ENCODE data around the gene EREG. TPM values are rescaled to one million over a fixed set of nuclear protein-coding genes. Genes with fewer than 3 reads are reported as not detected.

Gene EREG
- total and polyA plus RNA-seq, 2 of the 8 experiments (the other 6 are each of a cell fraction or from before 2014, with no cell fraction given): not detected

DNA sequence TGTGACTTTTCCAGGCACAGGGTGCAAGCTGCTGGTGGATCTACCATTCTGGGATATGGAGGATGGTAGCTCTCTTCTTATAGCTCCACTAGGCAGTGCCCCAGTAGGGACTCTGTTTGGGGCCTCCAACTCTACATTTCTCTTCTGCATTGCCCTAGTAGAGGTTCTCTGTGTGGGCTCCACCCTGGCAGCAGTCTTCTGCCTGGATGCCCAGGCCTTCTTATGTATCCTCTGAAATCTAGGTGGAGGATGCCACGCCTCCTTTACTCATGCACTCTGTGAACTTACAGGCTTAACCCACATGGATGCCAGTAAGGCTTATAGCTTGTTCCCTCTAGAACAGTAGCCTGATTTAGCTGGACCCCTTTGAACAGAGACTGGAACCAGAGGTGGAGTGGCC is 20.9 kb upstream of the EREG start:
- H3K9ac ChIP-seq (replicated peaks in 1 of 4; ENCODE audit: extremely low read depth in 1 of 4, low read depth in 3 of 4, low read length in 3 of 4): no peak overlapping the region
- ChIA-PET POLR2A (ENCODE audit: partially characterized antibody) (no interaction called here), CTCF (ENCODE audit: partially characterized antibody) (interaction anchor here (1.4 kb wide), 2 partner anchors 10 to 187 kb away, joined by 5 read pairs; no protein-coding TSS in a partner anchor)
- H3K79me2 ChIP-seq (ENCODE audit: control insufficient read depth in 1 of 2, insufficient read depth in 2 of 2, low read length in 2 of 2): no peaks in the 10 kb centered on the region
- H3K4me1 ChIP-seq (replicated peaks in 1 of 4; ENCODE audit: control insufficient read depth in 3 of 4, insufficient read depth in 4 of 4, low read length in 3 of 4): no peaks in the 10 kb centered on the region
- H3K9me3 ChIP-seq (ENCODE audit: insufficient read depth in 2 of 2, low read depth in 1 of 2, low read length in 1 of 2): peaks cover 24% of the 10 kb centered on the region in 2 experiments
- H2BK20ac ChIP-seq (ENCODE audit: low read length): no peak overlapping the region
- no peak overlapping the region for H3K27ac ChIP-seq (ENCODE audit: low read depth, low read length)
- no peak overlapping the region for H3K56ac ChIP-seq (replicated peaks; ENCODE audit: insufficient read length, low read depth, low read length)
- no peak overlapping the region for H3K4ac ChIP-seq (replicated peaks; ENCODE audit: insufficient read length, low read depth, low read length)
- H4K20me1 ChIP-seq (replicated peaks in 1 of 2; ENCODE audit: control insufficient read depth in 1 of 2, insufficient read depth in 2 of 2, low read length in 2 of 2): no peaks in the 10 kb centered on the region
- no peak overlapping the region for H4K8ac ChIP-seq (ENCODE audit: extremely low read depth, insufficient read depth, low read length)
- no peak overlapping the region for H3K23ac ChIP-seq (ENCODE audit: insufficient read length)
- no peaks in the 10 kb centered on the region for H3K23me2 ChIP-seq (ENCODE audit: low read depth, low read length)
- no peaks in the 10 kb centered on the region for H3K79me1 ChIP-seq (ENCODE audit: low read depth, low read length)
- no peaks in the 10 kb centered on the region for H3K27me3 ChIP-seq (replicated peaks in 1 of 4; ENCODE audit: control insufficient read depth in 3 of 4, extremely low read depth in 1 of 4, insufficient read depth in 3 of 4, low read length in 3 of 4)
- no peak overlapping the region for H4K91ac ChIP-seq (replicated peaks; ENCODE audit: insufficient read length, low read length)
- H3K36me3 ChIP-seq (ENCODE audit: control insufficient read depth in 2 of 4, insufficient read depth in 4 of 4, low read length in 3 of 4): peaks cover 0 to 3% (median 1%) of the 10 kb centered on the region in 4 experiments; a peak in 1 of 8 replicates
- no peak overlapping the region for H3K4me2 ChIP-seq (ENCODE audit: insufficient read depth in 1 of 2, low read depth in 2 of 2, low read length in 2 of 2)
- peak overlapping the region in 1 of 4 experiments; percentile 3; a peak in 1 of 8 replicates for H3K4me3 ChIP-seq (ENCODE audit: extremely low read depth in 1 of 4, insufficient read depth in 2 of 4, low read depth in 3 of 4, low read length in 4 of 4)
- no peak overlapping the region for H2BK12ac ChIP-seq (ENCODE audit: low read depth, low read length)
- no peak overlapping the region for H2AK5ac ChIP-seq (ENCODE audit: low read depth, low read length)
- H2BK120ac ChIP-seq (replicated peaks; ENCODE audit: low read depth, low read length): no peak overlapping the region
- H3K18ac ChIP-seq (ENCODE audit: extremely low read depth, low read length): no peak overlapping the region
- DNase-seq (ENCODE audit: low read depth in 1 of 2, low spot score in 2 of 2) (no peak), FAIRE-seq (no peak)
- H4K5ac ChIP-seq (ENCODE audit: insufficient read length, low read depth, low read length): no peak overlapping the region
- H2BK15ac ChIP-seq (ENCODE audit: low read length): no peak overlapping the region
- WGBS, 2 experiments (ENCODE audit: extremely low coverage in 1 of 2, insufficient coverage in 1 of 2, insufficient read length in 1 of 2, insufficient replicate concordance in 2 of 2, low coverage in 1 of 2, low lambda C conversion rate in 2 of 2, missing lambda C conversion rate in 1 of 2): 100% methylated on average over 1 of the region's 1 CpG; no CpG with 5 or more reads in 1 of the 2 experiments
- no peak overlapping the region for H2AFZ ChIP-seq (ENCODE audit: low read length)
- H3K14ac ChIP-seq (ENCODE audit: insufficient read length): no peak overlapping the region
- H2BK5ac ChIP-seq (ENCODE audit: low read depth, low read length): no peak overlapping the region
- TF ChIP-seq BACH1 (IDR thresholded peaks at IDR 0.05; ENCODE audit: low read length) (no peak), BRCA1 (IDR thresholded peaks at IDR 0.05; ENCODE audit: low read depth, low read length) (no peak), POLR2A (IDR thresholded peaks at IDR 0.05; ENCODE audit: control extremely low read depth in 1 of 2, low read depth in 2 of 2, low read length in 2 of 2) (no peak), SP4 (IDR thresholded peaks at IDR 0.05; ENCODE audit: low read length) (no peak), BCL11A (IDR thresholded peaks at IDR 0.05; ENCODE audit: low read depth in 2 of 2, low read length in 2 of 2) (no peak), KDM4A (IDR thresholded peaks at IDR 0.05; ENCODE audit: low read depth, low read length, severe bottlenecking) (no peak), SIRT6 (IDR thresholded peaks at IDR 0.05; ENCODE audit: low read length) (no peak), CTCF (IDR thresholded peaks at IDR 0.05; ENCODE audit: control extremely low read depth in 1 of 3, insufficient read depth in 1 of 3, low read depth in 1 of 3, low read length in 3 of 3) (no peak), SAP30 (IDR thresholded peaks at IDR 0.05; ENCODE audit: insufficient read depth, insufficient replicate concordance, low read length) (no peak), RBBP5 (IDR thresholded peaks at IDR 0.05; ENCODE audit: borderline replicate concordance, low read depth, low read length) (no peak), JUN (IDR thresholded peaks at IDR 0.05; ENCODE audit: low read depth, low read length) (no peak), EZH2 (IDR thresholded peaks at IDR 0.05; ENCODE audit: low read depth, low read length, severe bottlenecking) (no peak), SIX5 (IDR thresholded peaks at IDR 0.05; ENCODE audit: low read depth, low read length) (no peak)
